Gastrocnemius medialis (tissue), 4 donors: ENCODE results near the gene CAV1. TPM values are rescaled to one million over a fixed set of nuclear protein-coding genes. Genes with fewer than 3 reads are reported as not detected.

ENCODE experiments used
- ATAC-seq, 2 donors: fragments of 150-250 bp; one replicate each; pipeline ENCODE4 v1.9.1; 2016
- DNase-seq, 2 donors: peaks; one replicate each; pipeline ENCODE4 v3.0.0-alpha.2; 2019
- H3K27ac ChIP-seq, 4 donors: fragments of 200-600 bp; sonication (generic); 1 replicate in 1 of 4; 2 replicates in 3 of 4; pipeline ENCODE4 v1.5.1; 2016 to 2018; ENCODE audit warnings: mild to moderate bottlenecking in 2 of 4, moderate library complexity in 1 of 4
- H3K27me3 ChIP-seq, 3 donors: fragments of 200-600 bp; sonication (generic) in 2 of 3; 1 replicate in 1 of 3; 2 replicates in 2 of 3; pipeline versions ENCODE4 v1.5.1 to v1.6.0; 2016 to 2019; ENCODE audit warnings: mild to moderate bottlenecking in 1 of 3, moderate library complexity in 1 of 3
- H3K36me3 ChIP-seq, 2 donors: fragments of 200-600 bp; sonication (generic) in 1 of 2; one replicate each; pipeline ENCODE4 v1.5.1; 2017 to 2018
- H3K4me1 ChIP-seq, 2 donors: fragments of 200-600 bp; sonication (generic) in 1 of 2; one replicate each; pipeline ENCODE4 v1.5.1; 2016 to 2017; ENCODE audit warnings: mild to moderate bottlenecking in 2 of 2
- H3K4me3 ChIP-seq, 4 donors: fragments of 200-600 bp; sonication (generic) in 3 of 4; 1 replicate in 1 of 4; 2 replicates in 3 of 4; pipeline ENCODE4 v1.5.1; 2016 to 2019; ENCODE audit warnings: mild to moderate bottlenecking in 2 of 4
- H3K9me3 ChIP-seq, 3 donors: fragments of 200-600 bp; sonication (generic) in 2 of 3; 1 replicate in 1 of 3; 2 replicates in 2 of 3; pipeline ENCODE4 v1.5.1; 2016 to 2019
- POLR2A ChIP-seq, 2 donors: fragments of 450-650 bp; IDR thresholded peaks; one replicate each; pipeline ENCODE4 v1.6.1; 2017; ENCODE audit warnings: antibody characterized with exemption in 2 of 2, mild to moderate bottlenecking in 2 of 2, moderate library complexity in 2 of 2
- in situ Hi-C, 4 donors: fragments of 200-750 bp; cut with MboI; loops; one replicate each; pipeline versions ENCODE4 v1.15.0 to v1.8.0; 2017; ENCODE audit warnings: low sequenced_read_pairs in 4 of 4
- intact Hi-C: fragments of 100-400 bp; cut with DNase I; formaldehyde crosslinking; loops from one replicate; pipeline ENCODE4 v1.15.1; 2023; ENCODE audit warnings: low total_unique reads
- total RNA-seq, 4 donors: library from RNA; depleted of rRNA; stranded (reverse); fragments of >200 nt; gene quantifications; one replicate each; pipeline versions ENCODE4 v1.1.0 to v1.2.3, GENCODE V29; 2016
- TF ChIP-seq, protein P1 (sequence below), 5 experiments: fragments of 450-650 bp in 3 of 5; fragments of 200-600 bp in 2 of 5; sonication (generic) in 2 of 5; IDR thresholded peaks in 4 of 5; conservative IDR thresholded peaks in 1 of 5; 1 replicate in 4 of 5; 2 replicates in 1 of 5; pipeline ENCODE4 v1.5.1; 2016 to 2019; ENCODE audit warnings: antibody characterized with exemption in 5 of 5, mild to moderate bottlenecking in 3 of 5, moderate library complexity in 3 of 5

CAV1 gene
- total RNA-seq, 4 donors from 2014 or later, result 64.7 to 87.8 (median 71.2) TPM

- H3K27me3 ChIP-seq, result no peaks in the 10 kb centered on the region
- H3K9me3 ChIP-seq, result no peaks in the 10 kb centered on the region
- ATAC-seq (peak in 1 of 2 donors; percentile 13), DNase-seq (no peak)
- intact Hi-C loops, result loop anchor here (2.0 to 5.0 kb wide), 3 partner anchors 35 to 134 kb away; no protein-coding TSS in a partner anchor
- in situ Hi-C loops, result loop anchor here (5.0 to 25.0 kb wide), 7 partner anchors 71 to 419 kb away; no protein-coding TSS in a partner anchor
- H3K4me1 ChIP-seq, result peaks cover 10 to 12% of the 10 kb centered on the region in 2 donors
- peak overlapping the region in 3 of 4 donors; percentile 43 to 64 (median 56) for H3K27ac ChIP-seq
- no peak for TF ChIP-seq POLR2A (IDR thresholded peaks at IDR 0.05)
- TF ChIP-seq, protein P1, sequence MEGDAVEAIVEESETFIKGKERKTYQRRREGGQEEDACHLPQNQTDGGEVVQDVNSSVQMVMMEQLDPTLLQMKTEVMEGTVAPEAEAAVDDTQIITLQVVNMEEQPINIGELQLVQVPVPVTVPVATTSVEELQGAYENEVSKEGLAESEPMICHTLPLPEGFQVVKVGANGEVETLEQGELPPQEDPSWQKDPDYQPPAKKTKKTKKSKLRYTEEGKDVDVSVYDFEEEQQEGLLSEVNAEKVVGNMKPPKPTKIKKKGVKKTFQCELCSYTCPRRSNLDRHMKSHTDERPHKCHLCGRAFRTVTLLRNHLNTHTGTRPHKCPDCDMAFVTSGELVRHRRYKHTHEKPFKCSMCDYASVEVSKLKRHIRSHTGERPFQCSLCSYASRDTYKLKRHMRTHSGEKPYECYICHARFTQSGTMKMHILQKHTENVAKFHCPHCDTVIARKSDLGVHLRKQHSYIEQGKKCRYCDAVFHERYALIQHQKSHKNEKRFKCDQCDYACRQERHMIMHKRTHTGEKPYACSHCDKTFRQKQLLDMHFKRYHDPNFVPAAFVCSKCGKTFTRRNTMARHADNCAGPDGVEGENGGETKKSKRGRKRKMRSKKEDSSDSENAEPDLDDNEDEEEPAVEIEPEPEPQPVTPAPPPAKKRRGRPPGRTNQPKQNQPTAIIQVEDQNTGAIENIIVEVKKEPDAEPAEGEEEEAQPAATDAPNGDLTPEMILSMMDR (IDR thresholded peaks at IDR 0.05 in 4 of 5, conservative IDR thresholded peaks at IDR 0.05 in 1 of 5), result no peak
- H3K36me3 ChIP-seq, result no peaks in the 10 kb centered on the region
- H3K4me3 ChIP-seq, result no peak overlapping the region
Measured at GRCh38 chr7:116593359-116594075, 68.7 kb downstream of the CAV1 start.

DNA sequence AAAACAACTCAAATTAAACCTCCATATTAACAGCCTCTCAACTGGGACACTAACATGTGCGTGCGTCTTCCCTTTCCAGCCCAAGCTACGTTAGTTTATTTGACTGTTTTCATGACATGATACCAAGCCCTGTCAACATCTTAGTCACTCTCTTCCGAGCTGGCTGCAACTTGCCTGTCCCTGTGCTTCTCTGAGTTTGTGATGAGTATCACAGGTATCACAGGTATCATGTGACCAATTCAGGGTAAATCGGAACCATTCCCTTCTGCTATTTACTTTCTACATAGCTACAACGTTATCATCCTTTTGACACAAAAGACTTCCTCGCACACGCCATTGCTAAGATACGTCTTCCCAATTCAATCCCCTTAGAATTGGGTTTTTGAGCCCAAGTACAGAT is 70.2 kb downstream of the CAV1 start:
- Histone ChIP-seq H3K27ac (no peak overlapping the region), H3K4me3 (no peak overlapping the region), H3K4me1 (peaks cover 10 to 12% of the 10 kb centered on the region in 2 donors), H3K9me3 (no peaks in the 10 kb centered on the region), H3K36me3 (no peaks in the 10 kb centered on the region), H3K27me3 (no peaks in the 10 kb centered on the region)
- intact Hi-C loops, result no loop called here
- no peak for ATAC-seq
- DNase-seq, result no peak
- in situ Hi-C loops, result loop anchor here in 2 of 4 donors (10.0 to 25.0 kb wide), 3 partner anchors 70 to 420 kb away; no protein-coding TSS in a partner anchor
- no peak for TF ChIP-seq POLR2A (IDR thresholded peaks at IDR 0.05)
- TF ChIP-seq, protein P1 (IDR thresholded peaks at IDR 0.05 in 4 of 5, conservative IDR thresholded peaks at IDR 0.05 in 1 of 5), result no peak

DNA sequence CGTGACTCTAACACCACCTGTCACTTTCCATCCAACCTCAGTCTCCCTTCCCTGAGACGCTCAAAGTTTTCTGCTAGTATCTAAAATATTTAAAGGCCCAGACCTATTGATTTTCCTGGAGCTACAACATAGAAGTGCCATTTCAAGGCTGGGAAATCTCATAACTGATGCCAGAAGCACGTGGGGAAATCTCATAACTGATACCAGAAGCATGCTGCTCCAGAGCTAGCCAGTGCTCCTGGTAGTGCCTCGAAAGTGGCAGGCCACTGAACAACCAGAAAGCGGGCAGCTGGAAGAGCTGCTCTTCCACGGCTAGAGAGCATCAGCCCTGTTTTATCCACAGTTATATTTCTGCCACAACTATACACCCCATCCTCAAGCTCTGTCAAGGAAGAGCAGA is 72.5 kb downstream of the CAV1 start:
- no peak for DNase-seq
- intact Hi-C loops (no loop called here), in situ Hi-C loops (loop anchor here in 2 of 4 donors (10.0 to 25.0 kb wide), 3 partner anchors 67 to 423 kb away; no protein-coding TSS in a partner anchor)
- no peaks in the 10 kb centered on the region for H3K36me3 ChIP-seq
- no peaks in the 10 kb centered on the region for H3K9me3 ChIP-seq
- no peak overlapping the region for H3K4me3 ChIP-seq
- no peak overlapping the region for H3K27ac ChIP-seq
- ATAC-seq, result no peak
- TF ChIP-seq POLR2A (IDR thresholded peaks at IDR 0.05), result no peak
- TF ChIP-seq, protein P1 (IDR thresholded peaks at IDR 0.05 in 4 of 5, conservative IDR thresholded peaks at IDR 0.05 in 1 of 5), result no peak
- H3K4me1 ChIP-seq, result peaks cover 4 to 10% of the 10 kb centered on the region in 2 donors
- no peaks in the 10 kb centered on the region for H3K27me3 ChIP-seq

DNA sequence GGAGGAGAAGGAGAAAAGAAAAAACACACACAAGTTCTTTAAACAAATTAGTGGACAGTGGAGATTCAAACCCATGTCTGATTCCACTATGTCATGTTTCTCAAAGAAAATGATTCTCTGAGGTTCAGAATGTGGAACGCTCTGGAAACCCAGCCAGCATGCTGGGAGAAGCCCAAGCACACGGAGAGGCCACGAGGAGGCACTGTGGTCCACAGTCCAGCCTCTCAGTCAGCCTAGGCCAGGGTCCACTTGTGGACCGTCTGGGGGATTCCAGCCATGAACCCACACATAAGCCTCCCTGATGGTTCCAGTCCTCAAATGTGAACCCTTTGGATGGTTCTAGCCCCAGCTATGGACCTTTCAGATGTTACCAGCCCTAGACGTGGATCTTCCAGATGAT is 73.4 kb downstream of the CAV1 start:
- no peak overlapping the region for H3K27ac ChIP-seq
- ATAC-seq, result no peak
- H3K9me3 ChIP-seq, result no peaks in the 10 kb centered on the region
- no peak overlapping the region for H3K4me3 ChIP-seq
- intact Hi-C loops (no loop called here), in situ Hi-C loops (loop anchor here in 2 of 4 donors (10.0 to 25.0 kb wide), 3 partner anchors 67 to 423 kb away; no protein-coding TSS in a partner anchor)
- no peaks in the 10 kb centered on the region for H3K27me3 ChIP-seq
- DNase-seq, result no peak
- TF ChIP-seq POLR2A (IDR thresholded peaks at IDR 0.05), result no peak
- TF ChIP-seq, protein P1 (IDR thresholded peaks at IDR 0.05 in 4 of 5, conservative IDR thresholded peaks at IDR 0.05 in 1 of 5), result peak in 2 of 5 experiments; percentile 22 to 39
- H3K4me1 ChIP-seq, result peaks cover 0 to 1% of the 10 kb centered on the region in 2 donors
- no peaks in the 10 kb centered on the region for H3K36me3 ChIP-seq
